Measurements from ENCODE around the gene EXOC3L2. TPM values are rescaled to one million over a fixed set of nuclear protein-coding genes. Genes with fewer than 3 reads are reported as not detected.
"Not testable (repeated sequence)": the region's sequence is repeated elsewhere in the genome, so short reads cannot be mapped to it uniquely, and the experiment has no call there.

EXOC3L2 gene
- total RNA-seq, 1 experiment from 2014 or later = 0.08 TPM

GRCh38 chr19:45231891-45232290, 13.3 kb downstream of the EXOC3L2 start:
- H3K9me3 ChIP-seq (ENCODE audit: control insufficient read depth, insufficient read depth, low read depth, low read length) = no peaks in the 10 kb centered on the region
- TF ChIP-seq CTCF (IDR thresholded peaks at IDR 0.05) = no peak
- no peak for TF ChIP-seq SIN3A (IDR thresholded peaks at IDR 0.05; ENCODE audit: borderline replicate concordance, insufficient read depth, low read depth, low read length)
- intact Hi-C loops (cut with micrococcal nuclease; ENCODE audit: unreplicated experiment) = no loop called here
- H3K4me1 ChIP-seq (ENCODE audit: control insufficient read depth, insufficient read depth, low read length) = no peaks in the 10 kb centered on the region; the same call in 1 of the 2 replicates
- no peak overlapping the region for H3K27ac ChIP-seq (ENCODE audit: low read length)
- ChIA-PET CTCF (no interaction called here), POLR2A (no interaction called here)
- DNase-seq (ENCODE audit: low read depth, low spot score) (no peak), ATAC-seq (no peak)
- no TSS peak for BruUV-seq (replicated peaks)
- H3K36me3 ChIP-seq (ENCODE audit: control insufficient read depth, insufficient read depth, low read length) = no peaks in the 10 kb centered on the region
- in situ Hi-C loops (cut with HindIII; ENCODE audit: low pct_unique_long_range_greater_than_20kb, low sequenced_read_pairs) = no loop called here
- H3K4me3 ChIP-seq (ENCODE audit: low read depth in 2 of 2, low read length in 2 of 2) = no peak overlapping the region
- H3K27me3 ChIP-seq (ENCODE audit: control insufficient read depth, insufficient read depth, low read length) = no peaks in the 10 kb centered on the region

- H3K36me3 ChIP-seq (ENCODE audit: control insufficient read depth, insufficient read depth, low read length); H3K4me3 ChIP-seq (ENCODE audit: low read depth in 2 of 2, low read length in 2 of 2); H3K9me3 ChIP-seq (ENCODE audit: control insufficient read depth, insufficient read depth, low read depth, low read length); BruUV-seq (replicated peaks); H3K27me3 ChIP-seq (ENCODE audit: control insufficient read depth, insufficient read depth, low read length); H3K4me1 ChIP-seq (ENCODE audit: control insufficient read depth, insufficient read depth, low read length); intact Hi-C loops (cut with micrococcal nuclease; ENCODE audit: unreplicated experiment); POLR2A ChIA-PET; in situ Hi-C loops (cut with HindIII; ENCODE audit: low pct_unique_long_range_greater_than_20kb, low sequenced_read_pairs); ATAC-seq; CTCF ChIA-PET; DNase-seq (ENCODE audit: low read depth, low spot score); H3K27ac ChIP-seq (ENCODE audit: low read length): not testable (repeated sequence)
Measured at GRCh38 chr19:45229056-45229455, 16.2 kb downstream of the EXOC3L2 start.

DNA sequence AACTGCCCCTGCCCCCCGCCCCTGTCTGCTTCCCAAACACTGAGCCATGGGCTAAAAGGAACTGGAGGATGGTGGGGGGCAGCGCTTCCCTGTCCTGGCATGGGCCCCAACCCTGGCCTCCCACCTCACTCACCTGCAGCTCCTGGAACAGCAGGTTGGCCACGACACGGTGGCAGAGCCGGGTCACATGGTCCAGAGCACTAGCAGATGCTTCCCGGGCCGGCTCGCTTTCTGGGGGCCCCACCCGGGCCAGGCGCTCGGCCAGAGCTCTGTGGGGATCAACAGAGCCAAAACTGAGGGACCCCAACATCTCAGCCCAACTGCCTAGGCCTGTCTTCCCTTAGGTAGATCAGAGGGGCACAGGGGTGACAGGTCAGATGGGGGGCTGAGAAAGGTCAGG, 20.6 kb downstream of the EXOC3L2 start:
- Histone ChIP-seq H3K9me3 (ENCODE audit: control insufficient read depth, insufficient read depth, low read depth, low read length) (no peaks in the 10 kb centered on the region), H3K27ac (ENCODE audit: low read length) (no peak overlapping the region), H3K4me1 (ENCODE audit: control insufficient read depth, insufficient read depth, low read length) (no peaks in the 10 kb centered on the region), H3K4me3 (ENCODE audit: low read depth in 2 of 2, low read length in 2 of 2) (no peak overlapping the region), H3K36me3 (ENCODE audit: control insufficient read depth, insufficient read depth, low read length) (no peaks in the 10 kb centered on the region), H3K27me3 (ENCODE audit: control insufficient read depth, insufficient read depth, low read length) (no peaks in the 10 kb centered on the region)
- intact Hi-C loops (cut with micrococcal nuclease; ENCODE audit: unreplicated experiment) = no loop called here
- in situ Hi-C loops (cut with HindIII; ENCODE audit: low pct_unique_long_range_greater_than_20kb, low sequenced_read_pairs) = no loop called here
- ChIA-PET POLR2A (no interaction called here), CTCF (no interaction called here)
- no TSS peak for BruUV-seq (replicated peaks)
- TF ChIP-seq CTCF (IDR thresholded peaks at IDR 0.05) (no peak), TCF7L2 (IDR thresholded peaks at IDR 0.05; ENCODE audit: low read depth, low read length) (no peak), POLR2AphosphoS5 (IDR thresholded peaks at IDR 0.05; ENCODE audit: low read depth, low read length) (no peak), SIN3A (IDR thresholded peaks at IDR 0.05; ENCODE audit: borderline replicate concordance, insufficient read depth, low read depth, low read length) (no peak)
- TF ChIP-seq, protein P1, sequence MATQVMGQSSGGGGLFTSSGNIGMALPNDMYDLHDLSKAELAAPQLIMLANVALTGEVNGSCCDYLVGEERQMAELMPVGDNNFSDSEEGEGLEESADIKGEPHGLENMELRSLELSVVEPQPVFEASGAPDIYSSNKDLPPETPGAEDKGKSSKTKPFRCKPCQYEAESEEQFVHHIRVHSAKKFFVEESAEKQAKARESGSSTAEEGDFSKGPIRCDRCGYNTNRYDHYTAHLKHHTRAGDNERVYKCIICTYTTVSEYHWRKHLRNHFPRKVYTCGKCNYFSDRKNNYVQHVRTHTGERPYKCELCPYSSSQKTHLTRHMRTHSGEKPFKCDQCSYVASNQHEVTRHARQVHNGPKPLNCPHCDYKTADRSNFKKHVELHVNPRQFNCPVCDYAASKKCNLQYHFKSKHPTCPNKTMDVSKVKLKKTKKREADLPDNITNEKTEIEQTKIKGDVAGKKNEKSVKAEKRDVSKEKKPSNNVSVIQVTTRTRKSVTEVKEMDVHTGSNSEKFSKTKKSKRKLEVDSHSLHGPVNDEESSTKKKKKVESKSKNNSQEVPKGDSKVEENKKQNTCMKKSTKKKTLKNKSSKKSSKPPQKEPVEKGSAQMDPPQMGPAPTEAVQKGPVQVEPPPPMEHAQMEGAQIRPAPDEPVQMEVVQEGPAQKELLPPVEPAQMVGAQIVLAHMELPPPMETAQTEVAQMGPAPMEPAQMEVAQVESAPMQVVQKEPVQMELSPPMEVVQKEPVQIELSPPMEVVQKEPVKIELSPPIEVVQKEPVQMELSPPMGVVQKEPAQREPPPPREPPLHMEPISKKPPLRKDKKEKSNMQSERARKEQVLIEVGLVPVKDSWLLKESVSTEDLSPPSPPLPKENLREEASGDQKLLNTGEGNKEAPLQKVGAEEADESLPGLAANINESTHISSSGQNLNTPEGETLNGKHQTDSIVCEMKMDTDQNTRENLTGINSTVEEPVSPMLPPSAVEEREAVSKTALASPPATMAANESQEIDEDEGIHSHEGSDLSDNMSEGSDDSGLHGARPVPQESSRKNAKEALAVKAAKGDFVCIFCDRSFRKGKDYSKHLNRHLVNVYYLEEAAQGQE (IDR thresholded peaks at IDR 0.05; ENCODE audit: insufficient read depth in 1 of 2, low read depth in 2 of 2, low read length in 1 of 2) = no peak
- DNase-seq (ENCODE audit: low read depth, low spot score) = no peak
- ATAC-seq = no peak

Measured in Panc1 (cell line).